MM.1S (cell line): ENCODE measurements around the gene WNT2B.

Experiments
- EZH2 ChIP-seq: fragments of 300-600 bp; sonication (generic); optimal IDR thresholded peaks from 2 replicates; pipeline ENCODE3; 2017; ENCODE audit warnings: low read depth, mild to moderate bottlenecking, antibody characterized with exemption, low read length, mixed read lengths
- TF ChIP-seq, protein P1 (sequence below): fragments of 300-600 bp; sonication (generic); IDR thresholded peaks from 2 replicates; pipeline ENCODE4 v1.5.1; 2016; ENCODE audit warnings: antibody characterized with exemption, low read length, mixed read lengths

GRCh38 chr1:112522621-112523020, 13.9 kb downstream of the WNT2B start:
- TF ChIP-seq EZH2 = no peak
- TF ChIP-seq, protein P1, sequence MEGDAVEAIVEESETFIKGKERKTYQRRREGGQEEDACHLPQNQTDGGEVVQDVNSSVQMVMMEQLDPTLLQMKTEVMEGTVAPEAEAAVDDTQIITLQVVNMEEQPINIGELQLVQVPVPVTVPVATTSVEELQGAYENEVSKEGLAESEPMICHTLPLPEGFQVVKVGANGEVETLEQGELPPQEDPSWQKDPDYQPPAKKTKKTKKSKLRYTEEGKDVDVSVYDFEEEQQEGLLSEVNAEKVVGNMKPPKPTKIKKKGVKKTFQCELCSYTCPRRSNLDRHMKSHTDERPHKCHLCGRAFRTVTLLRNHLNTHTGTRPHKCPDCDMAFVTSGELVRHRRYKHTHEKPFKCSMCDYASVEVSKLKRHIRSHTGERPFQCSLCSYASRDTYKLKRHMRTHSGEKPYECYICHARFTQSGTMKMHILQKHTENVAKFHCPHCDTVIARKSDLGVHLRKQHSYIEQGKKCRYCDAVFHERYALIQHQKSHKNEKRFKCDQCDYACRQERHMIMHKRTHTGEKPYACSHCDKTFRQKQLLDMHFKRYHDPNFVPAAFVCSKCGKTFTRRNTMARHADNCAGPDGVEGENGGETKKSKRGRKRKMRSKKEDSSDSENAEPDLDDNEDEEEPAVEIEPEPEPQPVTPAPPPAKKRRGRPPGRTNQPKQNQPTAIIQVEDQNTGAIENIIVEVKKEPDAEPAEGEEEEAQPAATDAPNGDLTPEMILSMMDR = no peak
